HG03103 (cell line): ENCODE measurements around the gene LRBA.
"Not testable (repeated sequence)": the region's sequence is repeated elsewhere in the genome, so short reads cannot be mapped to it uniquely, and the experiment has no call there.

Experiments used
- ATAC-seq: cut with Tn5 transposase; IDR thresholded peaks from one replicate; pipeline ENCODE4 v1.9.1; 2021; ENCODE audit warnings: low read depth; ENCODE audit not compliant: unreplicated experiment

Gene LRBA

GRCh38 chr4:150949342-150949741 lies 65.7 kb downstream of the LRBA start:
- ATAC-seq, result no peak

GRCh38 chr4:150948710-150949109 lies 66.4 kb downstream of the LRBA start:
- no peak for ATAC-seq

DNA sequence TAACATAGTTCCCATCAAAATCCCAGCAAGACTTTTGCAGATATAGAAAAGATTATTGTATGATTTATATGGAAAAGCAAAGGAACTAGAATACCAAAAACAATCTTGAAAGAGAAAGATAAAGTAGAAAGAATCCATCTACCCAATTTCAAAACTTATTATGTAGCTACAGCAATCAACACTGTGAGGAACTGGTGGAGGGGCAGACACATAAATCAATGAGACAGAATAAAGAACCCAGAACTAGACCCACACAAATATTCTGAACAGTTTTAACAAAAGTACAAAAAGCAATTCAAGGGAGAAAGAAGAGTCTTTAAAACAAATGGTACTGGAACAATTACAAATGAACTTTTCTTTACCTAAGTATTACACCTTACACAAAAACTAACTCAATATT lies 67.0 kb downstream of the LRBA start:
- no peak for ATAC-seq

DNA sequence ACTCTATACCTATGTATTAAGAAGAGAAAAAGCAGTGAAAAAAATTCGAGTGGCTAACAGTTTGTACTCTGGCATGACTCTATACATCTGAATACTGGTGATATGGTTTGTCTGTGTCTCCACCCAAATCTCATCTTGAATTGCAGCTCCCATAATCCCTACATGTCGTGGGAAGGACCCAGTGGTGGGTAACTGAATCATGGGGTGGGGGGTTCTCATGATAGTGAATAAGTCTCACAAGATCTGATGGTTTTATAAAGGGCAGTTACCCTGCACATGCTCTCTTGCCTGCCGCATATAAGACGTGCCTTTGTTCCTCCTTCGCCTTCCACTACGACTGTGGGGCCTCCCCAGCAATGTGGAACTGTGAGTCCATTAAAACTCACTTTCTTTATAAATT lies 70.4 kb downstream of the LRBA start:
- ATAC-seq, result no peak

GRCh38 chr4:150943818-150944217 lies 71.3 kb downstream of the LRBA start:
- ATAC-seq, result no peak

DNA sequence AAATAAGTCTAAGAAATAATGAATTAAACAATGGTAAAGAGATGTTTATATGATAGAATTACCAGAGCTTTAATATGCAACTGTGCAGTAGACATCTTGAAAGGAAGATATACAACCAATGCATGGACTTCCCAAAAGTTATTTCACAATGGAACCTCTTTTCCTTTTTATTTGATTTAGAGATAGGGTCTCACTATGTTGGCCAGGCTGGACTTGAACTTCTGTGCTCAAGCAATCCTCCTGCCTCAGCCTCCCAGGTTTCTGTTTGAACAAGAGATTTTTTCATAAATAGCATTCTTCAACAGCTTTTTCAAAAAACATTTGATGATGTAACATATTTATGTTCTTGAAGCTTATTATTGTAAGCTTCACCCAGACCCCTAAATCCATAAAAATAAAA lies 72.0 kb downstream of the LRBA start:
- ATAC-seq, result no peak

GRCh38 chr4:150942539-150942938 lies 72.5 kb downstream of the LRBA start:
- no peak for ATAC-seq

DNA sequence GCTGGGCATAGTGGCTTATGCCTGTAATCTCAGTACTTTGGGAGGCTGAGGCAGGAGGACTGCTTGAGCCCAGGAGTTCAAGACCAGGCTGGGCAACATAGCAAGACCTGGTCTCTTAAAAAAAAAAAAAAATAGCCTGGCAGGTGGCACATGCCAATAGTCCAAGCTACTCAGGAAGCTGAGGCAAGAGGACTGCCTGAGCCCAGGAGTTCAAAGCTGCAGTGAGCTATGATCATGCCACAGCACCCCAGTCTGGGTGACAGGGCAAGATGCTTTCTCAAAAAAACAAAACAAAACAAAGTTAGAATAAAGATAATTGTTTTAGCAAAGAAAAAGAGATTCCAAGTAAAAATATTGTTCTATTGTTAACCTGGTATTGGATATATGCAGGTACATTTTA lies 75.0 kb downstream of the LRBA start:
- ATAC-seq, result no peak

- ATAC-seq, result no peak
Measured at GRCh38 chr4:150939530-150939929, 75.6 kb downstream of the LRBA start.

DNA sequence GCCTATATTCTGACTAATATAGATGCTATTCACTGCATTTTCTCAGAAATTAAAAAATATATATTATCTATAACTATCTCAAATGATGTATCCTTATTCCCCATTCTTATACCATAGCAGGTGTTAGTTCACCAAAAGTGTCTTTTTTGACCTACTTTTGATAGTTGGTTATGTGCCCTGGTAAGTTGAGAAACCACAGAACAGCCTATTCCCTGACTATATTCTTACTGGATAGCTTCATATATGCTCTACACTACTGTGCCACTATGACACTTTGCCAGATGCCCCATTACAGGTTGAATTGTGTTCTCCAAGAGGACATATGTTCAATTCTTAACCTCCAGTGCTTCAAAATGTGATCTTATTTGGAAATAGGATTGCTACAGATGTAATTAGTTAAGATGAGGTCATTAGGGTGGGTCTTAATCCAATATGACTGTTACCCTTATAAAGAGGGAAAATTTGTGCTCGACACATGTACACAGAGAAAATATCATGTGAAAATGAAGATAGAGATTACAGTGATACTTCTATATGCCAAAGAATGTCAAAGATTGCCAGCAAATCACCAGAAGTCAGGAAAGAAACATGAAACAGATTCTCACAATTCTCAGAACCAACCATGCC lies 76.1 kb downstream of the LRBA start:
- no peak for ATAC-seq

- no peak for ATAC-seq
Measured at GRCh38 chr4:150938417-150938816, 76.7 kb downstream of the LRBA start.

DNA sequence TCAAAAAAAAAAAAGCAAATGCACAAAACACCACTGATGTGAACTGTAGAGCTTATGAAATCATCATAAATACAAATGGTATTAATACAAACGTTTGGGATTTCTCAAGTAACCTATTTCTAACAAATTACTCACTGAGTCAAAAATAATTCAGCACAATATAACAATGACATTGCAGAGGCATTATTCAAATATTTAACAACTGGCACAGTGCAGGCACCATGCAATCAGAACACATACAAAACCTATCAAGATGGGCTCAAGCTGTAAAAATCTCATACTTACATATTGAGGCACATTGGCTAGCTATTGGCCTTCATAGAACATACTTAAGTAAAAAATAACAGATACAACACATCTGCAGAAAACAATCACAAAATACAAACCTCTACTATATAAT lies 81.1 kb downstream of the LRBA start:
- ATAC-seq, result no peak

DNA sequence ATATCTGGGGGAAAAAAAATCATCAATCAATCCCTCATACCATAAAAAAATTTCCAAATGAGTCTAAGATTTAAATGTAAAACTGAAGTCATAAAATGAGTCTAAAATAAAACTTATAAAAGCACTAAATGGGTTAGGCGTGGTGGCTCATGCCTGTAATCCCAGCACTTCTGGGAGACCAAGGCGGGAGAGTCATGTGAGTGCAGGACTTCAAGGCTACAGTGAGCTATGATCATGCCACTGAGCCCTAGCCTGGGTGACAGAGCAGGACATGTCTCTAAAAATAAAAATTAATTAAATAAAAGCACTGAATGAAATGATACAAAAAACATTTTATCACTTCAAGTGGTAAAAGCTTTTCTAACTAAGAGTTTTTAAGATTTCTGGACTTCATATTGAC lies 83.3 kb downstream of the LRBA start:
- ATAC-seq, result no peak

DNA sequence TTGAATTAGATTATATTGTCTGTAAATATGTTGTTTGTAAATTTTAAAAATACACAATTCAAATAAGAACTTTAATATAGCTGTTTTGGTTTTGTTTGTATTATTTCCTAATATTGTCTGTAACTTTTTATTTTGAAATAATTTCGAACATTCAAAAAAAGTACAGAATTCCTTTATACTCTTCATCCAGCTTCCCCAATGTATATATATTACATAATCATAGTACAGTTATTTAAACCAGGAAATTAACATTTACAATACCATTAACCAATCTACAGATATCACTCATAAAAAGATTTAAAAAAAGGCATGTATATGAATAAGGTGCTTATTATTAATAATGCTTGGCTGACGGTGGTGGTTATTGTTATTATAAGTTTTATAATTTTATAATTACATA lies 84.1 kb downstream of the LRBA start:
- no peak for ATAC-seq

- ATAC-seq, result no peak
Measured at GRCh38 chr4:150923945-150924344, 91.1 kb downstream of the LRBA start.

DNA sequence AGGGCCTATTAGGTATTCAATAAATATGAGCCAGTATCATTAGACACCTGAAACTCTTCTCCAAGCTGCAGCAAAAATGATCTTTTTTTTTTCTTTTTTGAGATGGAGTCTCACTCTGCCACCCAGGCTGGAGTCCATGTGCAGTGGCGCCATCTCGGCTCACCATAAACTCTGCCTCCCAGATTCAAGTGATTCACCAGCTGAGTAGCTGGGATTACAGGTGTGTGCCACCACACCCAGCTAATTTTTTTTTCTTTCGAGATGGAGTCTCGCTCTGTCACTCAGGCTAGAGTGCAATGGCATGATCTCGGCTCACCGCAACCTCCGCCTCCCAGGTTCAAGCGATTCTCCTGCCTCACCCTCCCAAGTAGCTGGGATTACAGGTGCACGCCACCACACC lies 93.6 kb downstream of the LRBA start:
- not testable (repeated sequence) for ATAC-seq

GRCh38 chr4:150918562-150918961 lies 96.5 kb downstream of the LRBA start:
- not testable (repeated sequence) for ATAC-seq

DNA sequence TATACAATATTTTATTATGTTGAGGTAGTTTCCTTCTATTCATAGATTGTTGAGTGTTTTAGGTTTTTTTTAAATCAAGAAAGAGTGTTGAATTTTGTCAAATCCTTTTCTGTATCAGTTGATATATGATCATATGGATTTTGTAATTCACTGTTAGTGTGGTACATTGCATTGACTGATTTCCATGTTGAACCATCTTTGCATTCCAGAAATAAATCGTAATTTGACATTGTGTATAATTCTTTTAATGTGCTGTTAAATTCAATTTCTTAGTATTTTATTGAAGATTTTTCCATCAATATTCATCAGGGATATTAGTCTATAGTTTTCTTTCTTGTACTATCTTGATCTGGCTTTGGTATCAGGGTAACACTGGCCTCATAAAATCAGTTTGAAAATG lies 103.8 kb downstream of the LRBA start:
- ATAC-seq, result no peak

DNA sequence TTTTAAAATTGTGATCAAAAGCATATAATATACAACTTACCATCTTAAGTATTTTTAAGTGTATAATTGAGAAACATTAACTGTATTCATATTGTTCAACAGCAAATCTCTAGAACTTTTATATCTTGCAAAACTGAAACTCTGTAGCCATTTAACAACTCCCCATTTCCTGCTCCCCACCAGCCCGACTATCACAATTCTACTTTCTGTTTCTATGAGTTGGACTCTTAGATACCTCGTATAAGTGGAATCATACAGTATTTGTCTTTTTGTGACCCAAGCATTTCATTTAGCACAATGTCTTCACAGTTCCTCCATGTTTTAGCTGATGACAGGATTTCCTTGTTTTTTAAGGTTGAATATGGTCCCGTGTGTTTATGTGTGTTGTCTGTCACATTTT lies 106.0 kb downstream of the LRBA start:
- ATAC-seq, result no peak

GRCh38 chr4:150906987-150907633 lies 108.0 kb downstream of the LRBA start:
- ATAC-seq, result no peak

DNA sequence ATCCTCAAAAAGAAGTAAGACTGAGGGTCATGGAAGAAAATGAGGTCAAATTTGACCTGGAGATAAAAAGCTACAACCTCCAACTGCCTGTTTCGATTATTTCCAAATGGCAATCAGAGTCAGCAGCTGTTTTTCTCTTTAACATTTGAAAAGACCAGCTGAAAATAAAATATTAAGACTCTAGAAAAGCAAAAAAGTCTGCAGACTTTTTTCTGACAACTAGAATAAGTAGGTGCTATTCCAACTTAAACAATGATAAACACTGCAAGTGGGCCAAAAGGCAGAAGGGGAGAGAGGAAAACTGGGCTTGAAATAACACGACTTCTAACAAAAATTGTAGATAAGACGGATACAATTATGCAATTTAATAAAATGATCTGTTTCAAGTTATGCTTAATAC lies 110.4 kb downstream of the LRBA start:
- no peak for ATAC-seq

DNA sequence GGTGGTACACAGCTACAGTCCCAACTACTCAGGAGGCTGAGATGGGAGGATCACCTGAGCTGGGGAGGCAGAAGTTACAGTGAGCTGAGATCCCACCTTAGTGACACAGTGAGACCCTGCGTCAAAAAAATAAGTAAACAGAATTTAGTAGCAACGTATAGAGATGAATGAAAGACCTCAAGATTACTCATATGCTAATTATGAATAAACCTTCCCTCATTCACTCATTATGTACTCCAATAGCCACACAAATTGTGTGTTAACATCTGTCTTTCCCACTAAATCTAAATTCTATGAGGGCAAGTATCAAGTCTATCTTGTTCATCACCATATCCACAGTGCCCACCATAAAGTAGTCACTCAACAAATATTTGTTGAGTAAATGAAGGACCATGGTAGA lies 111.5 kb downstream of the LRBA start:
- ATAC-seq, result no peak

- ATAC-seq, result no peak
Measured at GRCh38 chr4:150896497-150896896, 118.6 kb downstream of the LRBA start.
